ENCODE data around the gene PGLYRP2. TPM values are rescaled to one million over a fixed set of nuclear protein-coding genes. Genes with fewer than 3 reads are reported as not detected.

PGLYRP2 gene
- total and polyA plus RNA-seq, 2 of the 13 experiments (the other 11 are each of a cell fraction or from before 2014, with no cell fraction given): 0.04 to 1.0 TPM

DNA sequence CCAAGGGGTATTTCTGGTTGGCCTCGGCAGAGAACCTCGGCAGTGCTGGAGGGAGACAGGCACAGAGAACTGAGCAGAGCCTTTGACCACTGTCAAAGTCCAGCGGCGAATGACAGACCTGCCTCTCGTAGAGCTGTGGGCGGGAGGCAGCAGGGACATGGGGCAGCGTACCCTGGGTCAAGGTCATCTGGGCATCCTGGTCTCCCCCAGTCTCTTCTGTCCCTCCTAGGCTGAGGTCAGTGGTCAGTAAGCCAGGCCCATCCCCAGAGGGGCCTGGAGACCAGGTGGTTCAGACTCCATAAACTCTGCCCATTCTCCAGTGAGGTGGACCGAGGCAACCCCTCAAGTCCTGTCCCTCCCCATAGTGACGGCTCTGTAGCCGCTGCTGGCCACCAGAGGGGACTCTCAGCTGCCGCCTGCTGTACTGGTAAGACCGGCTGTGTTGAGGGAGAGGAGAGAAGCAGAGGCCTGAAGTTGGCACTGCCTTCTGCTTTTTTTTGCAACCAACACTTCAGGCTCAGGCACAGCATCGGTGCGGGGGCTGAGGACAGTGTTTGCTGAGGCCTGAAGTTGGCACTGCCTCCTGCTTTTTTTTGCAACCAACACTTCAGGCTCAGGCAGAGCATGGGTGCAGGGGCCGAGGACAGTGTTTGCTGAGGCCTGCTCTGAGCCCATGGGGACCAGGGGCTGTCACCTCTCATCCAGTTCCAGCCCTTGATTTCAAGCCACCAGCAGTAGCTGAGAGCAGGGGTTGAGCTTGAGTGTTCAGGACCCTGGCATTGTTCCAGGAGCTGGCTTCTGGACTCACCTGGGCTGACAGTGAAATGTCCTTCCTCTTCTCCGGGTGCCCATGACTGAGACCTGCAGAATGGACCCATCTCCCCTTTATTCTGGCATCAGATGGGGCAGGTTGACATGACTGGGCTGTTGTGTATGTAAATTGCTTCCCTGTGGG, at the start of gene PGLYRP2 (continued):
- TF ChIP-seq, protein P1, sequence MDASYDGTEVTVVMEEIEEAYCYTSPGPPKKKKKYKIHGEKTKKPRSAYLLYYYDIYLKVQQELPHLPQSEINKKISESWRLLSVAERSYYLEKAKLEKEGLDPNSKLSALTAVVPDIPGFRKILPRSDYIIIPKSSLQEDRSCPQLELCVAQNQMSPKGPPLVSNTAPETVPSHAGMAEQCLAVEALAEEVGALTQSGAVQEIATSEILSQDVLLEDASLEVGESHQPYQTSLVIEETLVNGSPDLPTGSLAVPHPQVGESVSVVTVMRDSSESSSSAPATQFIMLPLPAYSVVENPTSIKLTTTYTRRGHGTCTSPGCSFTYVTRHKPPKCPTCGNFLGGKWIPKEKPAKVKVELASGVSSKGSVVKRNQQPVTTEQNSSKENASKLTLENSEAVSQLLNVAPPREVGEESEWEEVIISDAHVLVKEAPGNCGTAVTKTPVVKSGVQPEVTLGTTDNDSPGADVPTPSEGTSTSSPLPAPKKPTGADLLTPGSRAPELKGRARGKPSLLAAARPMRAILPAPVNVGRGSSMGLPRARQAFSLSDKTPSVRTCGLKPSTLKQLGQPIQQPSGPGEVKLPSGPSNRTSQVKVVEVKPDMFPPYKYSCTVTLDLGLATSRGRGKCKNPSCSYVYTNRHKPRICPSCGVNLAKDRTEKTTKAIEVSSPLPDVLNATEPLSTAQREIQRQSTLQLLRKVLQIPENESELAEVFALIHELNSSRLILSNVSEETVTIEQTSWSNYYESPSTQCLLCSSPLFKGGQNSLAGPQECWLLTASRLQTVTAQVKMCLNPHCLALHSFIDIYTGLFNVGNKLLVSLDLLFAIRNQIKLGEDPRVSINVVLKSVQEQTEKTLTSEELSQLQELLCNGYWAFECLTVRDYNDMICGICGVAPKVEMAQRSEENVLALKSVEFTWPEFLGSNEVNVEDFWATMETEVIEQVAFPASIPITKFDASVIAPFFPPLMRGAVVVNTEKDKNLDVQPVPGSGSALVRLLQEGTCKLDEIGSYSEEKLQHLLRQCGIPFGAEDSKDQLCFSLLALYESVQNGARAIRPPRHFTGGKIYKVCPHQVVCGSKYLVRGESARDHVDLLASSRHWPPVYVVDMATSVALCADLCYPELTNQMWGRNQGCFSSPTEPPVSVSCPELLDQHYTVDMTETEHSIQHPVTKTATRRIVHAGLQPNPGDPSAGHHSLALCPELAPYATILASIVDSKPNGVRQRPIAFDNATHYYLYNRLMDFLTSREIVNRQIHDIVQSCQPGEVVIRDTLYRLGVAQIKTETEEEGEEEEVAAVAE (CRISPR knock-in tag; IDR thresholded peaks at IDR 0.05; ENCODE audit: borderline replicate concordance): no peak
- peak; percentile 30; the same call in 1 of the 2 replicates for TF ChIP-seq ZSCAN21 (CRISPR knock-in tag; IDR thresholded peaks at IDR 0.05; ENCODE audit: borderline replicate concordance)
- TF ChIP-seq MED8 (CRISPR knock-in tag; IDR thresholded peaks at IDR 0.05; ENCODE audit: insufficient replicate concordance): peak; percentile 28

DNA sequence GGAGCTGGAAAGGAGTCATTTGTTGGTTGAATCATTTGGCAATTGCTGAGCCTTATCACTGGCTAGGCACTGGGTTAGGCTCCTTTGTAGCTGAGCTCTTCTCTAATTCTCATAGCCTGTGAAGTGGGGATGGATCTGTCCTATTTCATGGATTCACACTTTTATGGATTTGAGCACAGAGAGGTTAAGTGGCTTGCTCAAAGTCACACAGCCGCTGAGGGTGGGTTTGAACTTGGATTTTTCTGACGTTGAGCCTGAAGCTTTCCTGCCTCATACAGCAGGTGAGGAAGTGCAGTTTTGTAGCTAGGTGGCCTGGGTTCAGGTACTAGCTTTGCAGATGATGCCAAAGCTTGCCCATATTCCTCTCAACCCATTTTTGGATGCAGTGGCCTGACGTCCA, 48.4 kb upstream of the PGLYRP2 start:
- no peak overlapping the region for H3K27ac ChIP-seq (ENCODE audit: extremely low read length, insufficient read depth, low read length)
- BruUV-seq (replicated peaks): no TSS peak
- H3K4me1 ChIP-seq (ENCODE audit: insufficient read depth, low read length): no peaks in the 10 kb centered on the region
- no peak for TF ChIP-seq FOXK2 (IDR thresholded peaks at IDR 0.05)
- TF ChIP-seq ZNF768 (CRISPR knock-in tag; IDR thresholded peaks at IDR 0.05): peak; percentile 77; the same call in 1 of the 2 replicates
- no peak for DNase-seq (ENCODE audit: low spot score)
- intact Hi-C loops (cut with micrococcal nuclease; ENCODE audit: unreplicated experiment) (no loop called here), in situ Hi-C loops (cut with HindIII; ENCODE audit: extremely low pct_ligation_motif_present, low pct_unique_long_range_greater_than_20kb) (no loop called here)
- H3K9me3 ChIP-seq (ENCODE audit: low read length): no peaks in the 10 kb centered on the region; the same call in 1 of the 2 replicates
- H2AFZ ChIP-seq (ENCODE audit: low read length): no peak overlapping the region
- ChIA-PET CTCF (ENCODE audit: low intra/inter-chr PET ratio, low total read pairs) (no interaction called here), POLR2A (no interaction called here)
- no peak for FAIRE-seq
- no peak overlapping the region for H3K9ac ChIP-seq (ENCODE audit: insufficient read depth, low read depth, low read length)
- ATAC-seq: no peak
- no peaks in the 10 kb centered on the region for H3K36me3 ChIP-seq (replicated peaks in 1 of 2; ENCODE audit: control insufficient read depth in 1 of 2, insufficient read depth in 2 of 2, low read length in 2 of 2)
- H3K79me2 ChIP-seq (ENCODE audit: insufficient read depth, low read length): no peaks in the 10 kb centered on the region
- no peaks in the 10 kb centered on the region for H4K20me1 ChIP-seq (ENCODE audit: insufficient read depth, low read length)
- H3K4me2 ChIP-seq (ENCODE audit: low read depth, low read length): no peak overlapping the region
- 6% methylated on average over 2 of the region's 3 CpGs for WGBS (ENCODE audit: low lambda C conversion rate)
- no peak overlapping the region for H3K4me3 ChIP-seq (replicated peaks in 1 of 3; ENCODE audit: insufficient read depth in 1 of 3, low read depth in 2 of 3, low read length in 3 of 3)
- H3K27me3 ChIP-seq (ENCODE audit: control insufficient read depth in 1 of 2, insufficient read depth in 2 of 2, low read length in 2 of 2): peaks cover 0 to 2% of the 10 kb centered on the region in 2 experiments; a peak in 2 of 5 replicates
